Small intestine (tissue), 7 donors: ENCODE measurements around the gene ATXN10. TPM values are rescaled to one million over a fixed set of nuclear protein-coding genes. Genes with fewer than 3 reads are reported as not detected.

ENCODE experiments used
- DNase-seq, 2 donors: peaks; one replicate each; pipeline versions ENCODE4 v3.0.0 to v3.0.0-alpha.2; 2013
- FAIRE-seq: peaks from 2 replicates; lab custom pipeline; 2012; peaks lifted over from hg19 to GRCh38; lab: Jason Lieb, UNC
- H3K27ac ChIP-seq, 3 donors: one replicate each; pipeline ENCODE4 v1.5.1; 2013; ENCODE audit warnings: low read length in 2 of 3, mild to moderate bottlenecking in 2 of 3, control low read depth in 1 of 3, inconsistent platforms in 1 of 3, low read depth in 1 of 3, moderate library complexity in 1 of 3
- H3K27me3 ChIP-seq, 3 donors: one replicate each; pipeline ENCODE4 v1.6.1; 2013; ENCODE audit warnings: low read length in 3 of 3, inconsistent platforms in 1 of 3; ENCODE audit not compliant: control insufficient read depth in 3 of 3, insufficient read depth in 3 of 3
- H3K36me3 ChIP-seq, 3 donors: one replicate each; pipeline ENCODE4 v1.6.1; 2013; ENCODE audit warnings: low read length in 3 of 3, inconsistent platforms in 1 of 3, low read depth in 1 of 3, mild to moderate bottlenecking in 1 of 3, moderate library complexity in 1 of 3; ENCODE audit not compliant: control insufficient read depth in 3 of 3, insufficient read depth in 2 of 3
- H3K4me1 ChIP-seq, 3 donors: one replicate each; pipeline ENCODE4 v1.6.1; 2013; ENCODE audit warnings: low read length in 2 of 3, inconsistent platforms in 1 of 3, low read depth in 1 of 3, mild to moderate bottlenecking in 1 of 3, moderate library complexity in 1 of 3; ENCODE audit not compliant: control insufficient read depth in 3 of 3, insufficient read depth in 2 of 3
- H3K4me3 ChIP-seq, 3 donors: one replicate each; pipeline ENCODE4 v1.5.1; 2013; ENCODE audit warnings: low read length in 3 of 3, control low read depth in 1 of 3, inconsistent platforms in 1 of 3, low read depth in 1 of 3, mild to moderate bottlenecking in 1 of 3, moderate library complexity in 1 of 3
- H3K9me3 ChIP-seq, 2 donors: one replicate each; pipeline ENCODE4 v1.6.1; 2013; ENCODE audit warnings: low read depth in 1 of 2, low read length in 1 of 2; ENCODE audit not compliant: control insufficient read depth in 2 of 2, insufficient read depth in 1 of 2
- WGBS, 3 donors: extraction: QIAGEN DNeasy Blood & Tissue Kit; methylation state at CpG; one replicate each; pipeline ENCODE4 v1.1.7; 2013; 5-methylcytosine and 5-hydroxymethylcytosine counted together
- polyA plus RNA-seq, 4 donors: library from polyadenylated mRNA; stranded (reverse) in 3 of 4; unstranded in 1 of 4; fragments of 200-250 nt in 3 of 4; fragments of 120-200 nt in 1 of 4; gene quantifications; one replicate each; pipeline versions ENCODE4 v1.2.1 to v1.2.3, GENCODE V29; 2013
- donor health status: healthy with polysubstance abuse.
- donor health status: control.
- donor health status: control.
- donor health status: Bipolar disorder and iron deficiency.
- donor health status: healthy.

The ATXN10 gene
- polyA plus RNA-seq, 4 donors, result 15.4 to 74.3 (median 39.2) TPM

DNA sequence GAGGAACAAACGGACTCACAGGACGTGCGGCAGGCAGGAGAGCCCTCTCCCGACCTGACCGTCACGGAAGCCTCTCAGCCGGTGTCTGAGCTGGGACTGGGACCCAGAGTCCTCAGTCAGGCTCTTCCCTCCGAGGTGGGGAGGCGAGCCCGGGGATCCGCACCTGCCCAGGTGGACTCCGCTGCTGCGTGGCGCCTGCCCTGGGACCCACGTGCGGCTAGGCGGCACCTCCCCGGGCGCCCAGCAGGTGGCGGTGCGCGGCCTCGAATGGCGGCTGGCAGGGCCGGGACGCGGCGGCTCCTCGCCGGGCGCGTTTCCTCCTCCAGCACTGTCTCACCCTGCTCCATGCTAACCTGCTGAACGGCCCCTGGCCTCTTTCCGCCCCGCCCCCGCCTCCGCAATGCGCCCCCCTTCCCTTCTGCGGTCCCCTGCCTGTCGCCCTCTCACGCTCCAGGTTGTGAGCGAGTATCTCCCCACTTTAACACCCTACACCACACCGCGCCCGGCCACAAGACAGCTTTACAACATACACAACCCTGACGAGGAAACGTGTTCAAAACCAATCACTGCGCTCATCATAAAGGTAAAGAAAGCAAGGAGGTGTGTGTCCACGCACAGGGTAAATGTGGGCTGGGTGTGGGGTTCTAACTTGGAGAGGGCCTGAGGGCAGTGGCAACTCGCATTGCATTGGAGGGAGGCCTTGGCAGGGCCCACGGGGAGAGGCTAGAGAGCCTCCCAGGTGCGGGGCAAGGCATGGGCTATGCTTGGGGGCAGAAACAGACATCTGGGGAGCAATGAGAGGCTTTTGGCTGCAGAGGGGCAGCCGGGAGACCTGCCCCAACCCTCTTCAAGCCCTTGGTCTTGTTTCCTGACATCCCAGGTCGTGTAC lies 25.9 kb upstream of the ATXN10 start:
- Histone ChIP-seq H3K27me3 (peaks cover 0 to 15% (median 0%) of the 10 kb centered on the region in 3 donors), H3K4me3 (no peak overlapping the region), H3K4me1 (no peaks in the 10 kb centered on the region), H3K27ac (no peak overlapping the region), H3K9me3 (no peaks in the 10 kb centered on the region), H3K36me3 (no peaks in the 10 kb centered on the region)
- WGBS, 3 donors, result 18 to 25% (median 19%) methylated on average over 33 to 54 of the region's 54 CpGs
- DNase-seq (peak; percentile 62 to 88), FAIRE-seq (no peak)

DNA sequence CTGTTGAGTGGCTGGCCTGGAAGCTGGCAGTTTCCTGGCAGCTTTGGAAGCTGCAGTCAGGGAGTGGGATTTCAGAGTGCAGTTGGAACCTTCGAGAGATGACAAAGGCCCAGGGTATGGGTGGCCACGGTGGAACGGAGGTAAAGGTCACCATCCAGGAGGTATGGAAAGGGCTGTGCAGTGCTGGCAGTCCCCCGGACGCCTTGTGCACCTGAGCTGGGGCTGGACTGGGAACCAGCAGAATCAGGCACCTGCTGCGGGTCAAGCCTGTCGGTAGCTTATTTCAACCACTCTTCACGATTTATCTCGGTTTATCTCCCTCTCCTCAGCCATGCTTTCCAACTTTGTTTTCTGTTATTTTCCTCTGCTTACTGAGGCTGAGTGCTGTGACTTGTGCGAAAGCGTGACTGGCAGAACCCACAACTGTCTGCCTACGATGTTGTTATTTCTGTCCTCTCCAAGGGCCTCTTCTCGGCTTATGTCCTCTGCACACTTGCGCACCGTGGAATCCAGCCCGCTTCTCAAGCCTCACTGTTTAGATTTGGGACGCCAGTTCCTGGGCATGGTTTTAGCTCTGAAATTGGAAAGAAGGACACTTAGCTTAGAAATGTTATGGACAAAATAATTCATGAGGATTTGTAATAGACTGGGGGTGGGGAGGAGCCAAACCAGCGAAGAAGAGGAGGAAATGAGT lies 24.0 kb upstream of the ATXN10 start:
- 79 to 84% (median 79%) methylated on average over 18 of the region's 18 CpGs for WGBS, 3 donors
- DNase-seq (no peak), FAIRE-seq (no peak)
- Histone ChIP-seq H3K36me3 (no peaks in the 10 kb centered on the region), H3K4me3 (no peak overlapping the region), H3K9me3 (no peaks in the 10 kb centered on the region), H3K27me3 (peaks cover 0 to 19% (median 2%) of the 10 kb centered on the region in 3 donors), H3K4me1 (no peaks in the 10 kb centered on the region), H3K27ac (no peak overlapping the region)

DNA sequence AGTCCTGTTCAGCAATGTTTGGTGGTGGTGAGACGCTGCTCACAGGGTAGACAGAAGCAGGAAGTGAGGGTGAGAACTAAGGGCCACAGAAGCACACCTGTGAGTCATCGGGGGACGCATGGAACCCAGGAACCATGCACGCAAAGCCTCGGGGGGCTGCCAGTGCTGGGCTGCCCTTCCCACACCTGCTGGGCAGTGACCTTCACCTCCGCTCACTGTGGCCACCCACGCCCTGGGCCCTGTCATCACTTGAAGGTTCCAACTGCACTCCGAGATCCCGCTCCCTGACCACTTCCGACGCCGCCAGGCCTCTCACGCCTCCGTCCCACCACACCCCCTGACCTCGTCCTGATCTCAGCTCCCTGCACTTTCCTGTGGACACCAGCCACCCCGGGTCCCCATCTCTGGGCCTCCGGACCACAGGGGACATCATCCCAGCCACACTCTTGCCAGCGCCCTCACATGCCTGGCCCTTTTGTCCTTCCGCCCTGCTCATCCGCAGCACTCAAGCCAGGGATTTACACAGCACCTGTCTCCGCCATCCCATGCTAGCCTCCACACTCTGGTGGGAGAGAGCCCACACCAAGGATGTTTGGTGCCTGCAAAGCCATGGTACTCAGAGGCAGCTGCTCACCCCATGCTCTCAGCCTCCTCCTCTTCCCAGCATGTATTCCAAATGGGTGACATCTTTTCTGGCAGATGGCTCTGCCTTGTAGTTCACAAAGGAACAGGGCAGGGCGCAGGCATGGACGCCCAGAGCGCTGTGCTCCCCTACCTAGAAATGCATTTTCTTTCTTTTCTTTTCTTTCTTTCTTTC lies 23.1 kb upstream of the ATXN10 start:
- FAIRE-seq (no peak), DNase-seq (no peak)
- H3K4me3 ChIP-seq, result no peak overlapping the region
- H3K36me3 ChIP-seq, result no peaks in the 10 kb centered on the region
- no peak overlapping the region for H3K27ac ChIP-seq
- H3K27me3 ChIP-seq, result peaks cover 0 to 16% (median 2%) of the 10 kb centered on the region in 3 donors
- H3K4me1 ChIP-seq, result no peaks in the 10 kb centered on the region
- WGBS, 3 donors, result 74 to 81% (median 80%) methylated on average over 23 to 24 of the region's 24 CpGs
- no peaks in the 10 kb centered on the region for H3K9me3 ChIP-seq

GRCh38 chr22:45649809-45650208 lies 21.8 kb upstream of the ATXN10 start:
- H3K9me3 ChIP-seq, result no peaks in the 10 kb centered on the region
- H3K4me3 ChIP-seq, result no peak overlapping the region
- FAIRE-seq (no peak), DNase-seq (no peak)
- no peak overlapping the region for H3K27ac ChIP-seq
- H3K4me1 ChIP-seq, result no peaks in the 10 kb centered on the region
- 86 to 95% (median 89%) methylated on average over 6 of the region's 6 CpGs for WGBS, 3 donors
- H3K36me3 ChIP-seq, result no peaks in the 10 kb centered on the region
- H3K27me3 ChIP-seq, result peaks cover 0 to 12% (median 2%) of the 10 kb centered on the region in 3 donors

- 91 to 97% (median 95%) methylated on average over 12 of the region's 12 CpGs for WGBS, 3 donors
- no peaks in the 10 kb centered on the region for H3K36me3 ChIP-seq
- H3K9me3 ChIP-seq, result no peaks in the 10 kb centered on the region
- H3K4me3 ChIP-seq, result no peak overlapping the region
- no peak overlapping the region for H3K27ac ChIP-seq
- H3K27me3 ChIP-seq, result peaks cover 0 to 5% (median 2%) of the 10 kb centered on the region in 3 donors
- no peak for FAIRE-seq
- DNase-seq, result no peak
- no peaks in the 10 kb centered on the region for H3K4me1 ChIP-seq
These were observed 20.9 kb upstream of the ATXN10 start for GRCh38 chr22:45650721-45651120.

DNA sequence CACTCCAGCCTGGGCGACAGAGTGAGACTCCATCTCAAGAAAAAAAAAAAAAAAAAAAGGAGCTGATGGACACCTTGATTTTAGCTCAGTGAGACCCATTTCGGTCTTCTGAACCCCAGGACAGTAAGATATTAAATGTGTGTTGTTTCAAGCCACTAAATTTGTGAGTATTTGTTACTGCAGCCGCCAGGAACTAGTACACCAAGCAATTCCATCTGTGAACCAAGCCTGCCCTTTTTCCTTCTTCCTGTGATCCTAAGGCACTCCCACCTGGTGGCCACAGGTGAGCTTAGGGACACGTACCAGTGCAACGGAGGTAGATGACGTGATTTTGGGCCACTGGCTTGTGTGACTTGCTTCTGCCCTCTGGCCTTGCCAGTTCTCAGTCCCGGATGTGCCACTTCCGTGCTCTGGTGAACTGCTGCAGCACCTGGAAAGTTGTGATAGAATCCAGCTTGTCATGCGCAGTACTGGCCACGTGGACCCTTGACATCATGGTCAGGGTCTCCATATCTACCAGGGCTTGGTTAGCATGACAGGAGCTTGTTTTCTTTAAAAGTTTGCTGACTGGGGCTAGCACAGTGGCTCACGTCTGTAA lies 19.6 kb upstream of the ATXN10 start:
- H3K27ac ChIP-seq, result no peak overlapping the region
- FAIRE-seq (no peak), DNase-seq (no peak)
- H3K9me3 ChIP-seq, result no peaks in the 10 kb centered on the region
- peaks cover 0 to 5% (median 2%) of the 10 kb centered on the region in 3 donors for H3K27me3 ChIP-seq
- WGBS, 3 donors, result 81 to 90% (median 88%) methylated on average over 11 of the region's 11 CpGs
- H3K4me1 ChIP-seq, result no peaks in the 10 kb centered on the region
- no peaks in the 10 kb centered on the region for H3K36me3 ChIP-seq
- H3K4me3 ChIP-seq, result no peak overlapping the region

GRCh38 chr22:45656577-45656976 lies 15.1 kb upstream of the ATXN10 start:
- no peak for FAIRE-seq
- H3K9me3 ChIP-seq, result no peaks in the 10 kb centered on the region
- H3K27me3 ChIP-seq, result peaks cover 0 to 5% (median 2%) of the 10 kb centered on the region in 3 donors
- H3K36me3 ChIP-seq, result no peaks in the 10 kb centered on the region
- no peak overlapping the region for H3K27ac ChIP-seq
- H3K4me1 ChIP-seq, result no peaks in the 10 kb centered on the region
- H3K4me3 ChIP-seq, result no peak overlapping the region
- DNase-seq, result no peak
- 94 to 96% (median 95%) methylated on average over 2 of the region's 2 CpGs for WGBS, 3 donors

DNA sequence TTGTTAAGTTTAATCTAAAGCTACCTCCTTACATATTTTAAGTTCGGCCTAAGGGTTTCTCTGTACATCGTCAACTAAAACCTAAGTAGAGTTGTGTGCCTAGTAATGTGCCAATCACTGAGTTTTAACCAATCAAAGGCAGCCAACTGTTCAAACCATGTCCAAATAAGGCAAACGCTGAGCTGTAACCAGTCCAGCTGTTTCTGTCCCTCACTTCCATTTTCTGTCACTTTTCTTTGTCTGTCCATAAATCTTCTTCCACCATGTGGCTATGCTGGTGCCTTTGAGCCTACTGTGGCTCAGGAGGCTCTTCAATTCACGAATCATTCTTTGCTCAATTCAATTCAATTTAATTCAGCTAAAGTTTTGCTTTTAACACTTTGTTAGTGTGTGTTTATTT lies 13.9 kb upstream of the ATXN10 start:
- DNase-seq, result no peak
- Histone ChIP-seq H3K36me3 (no peaks in the 10 kb centered on the region), H3K9me3 (no peaks in the 10 kb centered on the region), H3K27ac (no peak overlapping the region), H3K4me3 (no peak overlapping the region), H3K4me1 (no peaks in the 10 kb centered on the region), H3K27me3 (no peaks in the 10 kb centered on the region)
- no peak for FAIRE-seq
- WGBS, 3 donors, result 73 to 83% (median 78%) methylated on average over 4 of the region's 4 CpGs
